LoVo (cell line): ENCODE data around the gene CHD8.
"Not testable (repeated sequence)": the region's sequence is repeated elsewhere in the genome, so short reads cannot be mapped to it uniquely, and the experiment has no call there.

Experiments
- DNase-seq: peaks from one replicate; pipeline ENCODE4 v3.0.0-alpha.2; 2016; ENCODE audit warnings: low spot score

The CHD8 gene

GRCh38 chr14:21436567-21437062, 19.3 kb downstream of the CHD8 start:
- no peak for DNase-seq

GRCh38 chr14:21431126-21431525, 24.8 kb downstream of the CHD8 start:
- DNase-seq: no peak

- no peak for DNase-seq
Measured at GRCh38 chr14:21428930-21429329, 27.0 kb downstream of the CHD8 start.

DNA sequence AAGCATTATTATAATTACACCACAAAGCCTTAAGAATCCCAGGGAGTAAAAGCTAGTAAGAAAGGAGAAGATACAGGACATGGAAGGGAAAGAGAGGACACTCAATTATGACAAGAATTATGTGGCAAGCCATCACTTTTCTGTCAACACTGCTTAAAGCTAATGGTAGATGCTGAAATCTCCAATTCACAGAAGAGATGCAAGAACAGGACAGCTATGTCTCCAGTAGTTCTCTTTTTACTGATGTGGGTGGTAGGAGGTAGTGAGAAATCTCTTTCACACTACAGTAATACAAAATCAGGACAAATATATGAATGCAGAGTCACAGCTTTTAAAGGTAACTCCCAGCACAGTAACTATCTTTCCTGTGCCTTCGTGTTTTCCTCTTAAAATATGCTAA, 29.2 kb downstream of the CHD8 start:
- DNase-seq: no peak

DNA sequence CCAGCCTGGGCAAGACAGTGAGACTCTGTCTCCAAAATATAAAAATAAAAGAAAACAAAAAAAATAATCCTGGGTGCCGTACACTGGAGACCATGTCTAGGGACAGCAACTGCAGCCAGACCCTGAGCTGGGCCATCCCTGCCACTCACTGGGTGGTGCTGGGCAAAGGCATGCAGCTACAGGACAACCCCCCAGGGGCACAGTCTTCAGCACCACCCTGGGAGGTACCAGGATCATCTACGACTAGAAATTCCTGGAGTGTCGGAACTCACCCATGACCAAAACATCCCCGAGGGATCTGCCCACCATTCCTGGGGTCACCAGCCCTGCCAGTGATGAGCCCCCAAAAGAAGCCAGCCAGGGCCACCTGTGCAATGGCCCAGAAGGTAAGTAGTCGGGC, 36.4 kb downstream of the CHD8 start:
- DNase-seq: no peak

GRCh38 chr14:21415329-21415728, 40.6 kb downstream of the CHD8 start:
- no peak for DNase-seq

GRCh38 chr14:21414137-21414631, 41.7 kb downstream of the CHD8 start:
- DNase-seq: no peak

DNA sequence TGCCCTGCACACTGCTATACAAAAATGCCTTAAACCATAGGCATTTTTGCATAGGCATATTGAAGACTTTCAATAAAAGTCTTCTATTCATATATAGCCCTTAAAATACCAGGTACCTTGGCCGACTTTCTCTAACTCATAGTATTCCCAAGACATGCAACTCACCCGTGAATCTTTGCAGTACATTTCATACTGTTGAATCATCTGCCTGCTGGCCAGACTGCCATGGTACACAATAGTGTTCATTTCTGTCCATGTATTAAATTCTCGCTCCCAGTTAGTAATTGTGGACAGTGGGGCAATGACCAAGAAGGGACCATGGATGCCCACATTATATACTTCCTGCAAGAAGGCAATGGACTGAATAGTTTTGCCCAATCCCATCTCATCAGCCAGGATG, 47.8 kb downstream of the CHD8 start:
- no peak for DNase-seq

DNA sequence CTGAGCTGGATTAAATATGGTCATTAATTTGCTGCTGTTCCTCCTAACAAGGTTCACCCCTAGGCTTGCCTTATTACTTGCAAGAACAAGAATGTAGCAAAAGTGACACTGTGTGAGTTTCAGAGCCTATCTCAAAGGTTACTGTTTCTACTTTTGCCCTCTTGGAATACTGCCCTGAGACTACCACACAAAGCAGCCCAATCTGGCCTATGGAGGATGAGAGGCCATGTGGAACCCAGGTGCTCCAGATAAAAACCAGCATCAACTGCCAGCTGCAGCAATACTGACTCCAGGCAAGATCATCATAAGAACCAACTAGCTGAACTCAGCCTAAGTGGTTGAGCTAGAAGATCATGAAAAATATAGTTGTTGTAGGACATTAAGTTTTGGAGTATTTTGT, 49.7 kb downstream of the CHD8 start:
- DNase-seq: no peak

DNA sequence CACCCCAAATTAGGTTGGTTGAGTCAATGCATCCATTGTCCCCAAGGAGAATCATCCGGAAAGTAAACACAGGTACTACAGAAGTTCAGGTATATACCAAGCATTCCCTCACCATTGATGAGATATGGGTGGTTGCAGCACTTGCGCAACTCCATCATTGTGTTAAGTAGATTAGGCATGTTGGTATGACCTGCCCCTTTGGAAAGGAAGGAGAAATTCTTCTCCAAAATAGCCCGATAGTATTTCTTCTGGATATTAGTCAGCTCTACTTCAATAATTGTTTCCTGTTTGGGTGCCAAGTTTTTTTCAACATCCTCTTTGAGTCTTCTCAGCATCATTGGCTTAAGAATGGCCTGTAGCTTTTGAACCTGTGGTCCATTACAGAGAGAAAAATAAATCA, 50.8 kb downstream of the CHD8 start:
- DNase-seq: no peak

DNA sequence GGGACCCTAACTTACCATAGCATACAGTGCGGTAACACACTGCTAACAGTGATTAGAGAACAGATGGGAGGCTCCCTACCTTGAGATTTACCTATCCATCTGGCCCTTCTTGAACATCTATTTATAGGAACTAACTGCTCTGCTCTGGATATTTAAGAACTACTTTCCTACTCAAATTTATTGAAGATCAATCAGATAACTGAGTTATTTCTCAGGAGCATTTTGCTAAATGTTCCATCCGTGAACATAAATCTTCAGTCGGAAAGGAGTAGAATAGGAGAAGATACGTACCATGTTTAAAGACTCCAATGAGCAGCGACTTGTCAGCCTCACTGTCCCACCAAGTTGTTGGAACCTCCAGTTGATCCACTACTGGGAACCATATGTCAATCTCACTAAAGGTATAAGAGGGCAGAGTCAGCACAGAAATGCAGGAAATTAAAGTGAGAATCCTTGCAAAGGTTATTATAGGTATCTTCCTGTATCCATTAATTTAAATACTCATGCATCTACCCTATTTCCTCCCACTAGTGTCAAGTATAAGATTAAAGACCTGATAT, 56.5 kb downstream of the CHD8 start:
- no peak for DNase-seq

DNA sequence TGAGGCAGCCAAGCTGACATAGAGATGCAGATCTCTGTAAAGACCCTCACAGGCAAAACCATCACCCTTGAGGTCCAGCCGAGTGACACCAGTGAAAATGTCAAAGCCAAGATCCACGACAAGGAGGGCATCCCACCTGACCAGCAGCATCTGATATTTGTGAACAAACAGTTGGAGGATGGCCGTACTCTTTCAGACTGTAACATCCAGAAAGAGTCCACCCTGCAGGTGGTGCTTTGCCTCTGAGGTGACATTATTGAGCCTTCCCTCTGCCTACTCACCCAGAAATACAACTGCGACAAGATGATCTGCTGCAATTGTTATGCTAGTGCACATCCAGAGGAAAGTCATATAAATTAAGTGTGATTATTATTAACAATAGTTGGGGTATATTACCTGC, 57.0 kb downstream of the CHD8 start:
- DNase-seq: no peak

- DNase-seq: no peak
Measured at GRCh38 chr14:21395450-21395849, 60.5 kb downstream of the CHD8 start.

DNA sequence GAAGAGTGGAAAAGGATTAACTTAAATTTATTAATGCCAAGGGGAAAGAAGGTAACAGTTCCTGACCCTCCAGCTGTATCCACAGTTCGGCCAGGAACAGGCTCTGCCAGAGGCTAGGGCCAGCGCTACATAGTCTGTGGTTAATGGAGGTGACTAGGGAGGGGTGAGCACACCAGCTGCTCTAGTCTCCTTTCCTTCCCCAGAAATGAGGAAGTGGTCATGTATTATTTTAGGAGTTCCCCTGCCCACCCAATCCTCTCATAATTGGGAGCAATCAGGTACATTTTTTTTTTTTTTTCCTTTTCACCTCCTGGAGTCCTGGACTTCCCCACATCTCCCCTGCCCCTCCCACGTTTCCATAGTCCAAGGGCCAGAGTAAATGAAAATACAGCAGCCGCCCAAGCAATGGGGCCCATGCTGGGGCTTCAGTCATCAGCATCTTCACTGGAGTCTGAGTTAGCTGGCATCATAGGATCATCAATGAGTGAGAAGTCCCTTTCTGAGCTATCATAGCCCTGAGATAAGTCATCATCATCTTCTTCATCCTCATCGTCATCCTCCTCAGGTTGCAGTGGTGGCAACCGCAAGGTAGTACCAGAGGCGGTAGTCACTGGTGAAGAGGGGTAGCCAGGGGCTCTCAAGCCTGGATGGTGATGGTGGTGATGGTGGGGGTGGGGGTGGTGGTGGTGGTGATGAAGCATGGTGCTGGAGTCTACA, 70.6 kb downstream of the CHD8 start:
- DNase-seq: no peak

DNA sequence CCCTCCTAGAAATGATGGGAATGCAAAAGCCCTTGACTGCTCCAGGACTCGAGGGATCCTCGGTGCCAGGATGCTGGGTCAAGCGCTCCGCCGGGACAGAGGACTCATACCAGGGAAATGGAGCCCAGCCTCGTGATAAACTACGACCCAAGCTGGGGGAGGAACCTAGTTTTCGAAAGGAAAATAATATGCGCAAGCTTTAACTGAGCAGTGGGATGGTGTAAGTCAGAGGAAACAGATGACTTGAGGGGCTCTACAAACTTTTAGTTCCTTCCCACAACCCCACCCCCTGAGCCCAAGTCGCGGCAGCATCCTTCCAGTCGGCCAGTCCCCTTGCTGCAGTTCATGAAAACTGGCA, 71.5 kb downstream of the CHD8 start:
- DNase-seq: peak; percentile 4

GRCh38 chr14:21383848-21384493, 72.0 kb downstream of the CHD8 start, which contains the start of gene SUPT16H:
Gene SUPT16H, minus strand, starts transcription at chr14:21384019. Its CDS starts 92 bp downstream, at chr14:21383927.
- DNase-seq: peak; percentile 96

GRCh38 chr14:21382886-21383847, 72.8 kb downstream of the CHD8 start:
- peak; percentile 25 for DNase-seq

DNA sequence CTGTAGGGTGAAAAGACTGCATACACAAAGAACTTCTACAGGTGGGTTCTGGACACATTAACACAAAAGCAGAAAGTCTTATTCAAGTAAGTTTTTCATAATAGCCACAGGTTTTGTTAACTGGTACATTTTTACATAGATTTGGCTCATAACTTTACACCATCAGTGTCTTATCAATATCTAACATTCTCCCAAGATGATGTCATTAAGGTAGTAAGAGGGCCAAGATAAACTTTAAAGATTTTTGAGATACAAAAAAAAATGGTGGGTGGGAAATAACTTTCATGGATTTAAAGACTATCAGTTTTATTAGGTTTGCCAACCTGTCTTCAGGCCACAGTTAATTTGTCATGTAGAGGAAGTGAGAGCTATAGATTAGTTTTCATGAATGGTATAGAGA, 73.8 kb downstream of the CHD8 start:
- DNase-seq: no peak

- no peak for DNase-seq
Measured at GRCh38 chr14:21379338-21379737, 76.6 kb downstream of the CHD8 start.

DNA sequence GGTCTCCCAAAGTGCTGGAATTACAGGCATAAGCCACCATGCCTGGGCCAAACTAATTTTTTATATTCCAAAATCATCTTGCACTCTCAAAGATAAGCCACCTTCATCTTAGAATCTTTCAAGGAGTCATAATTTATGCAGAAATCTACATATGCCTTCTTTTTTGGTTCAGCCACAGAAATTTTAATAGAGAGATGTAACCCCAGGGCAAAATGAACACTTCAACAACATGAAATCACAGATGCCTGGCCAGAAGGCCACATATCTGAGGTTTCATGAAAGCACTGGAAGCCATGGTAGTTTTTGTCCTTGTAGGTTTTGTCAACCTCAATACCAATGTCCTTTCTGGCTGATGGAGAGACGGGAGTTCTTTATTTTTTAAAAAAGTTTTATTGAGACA, 81.9 kb downstream of the CHD8 start:
- no peak for DNase-seq

GRCh38 chr14:21372814-21373213, 83.1 kb downstream of the CHD8 start:
- DNase-seq: not testable (repeated sequence)
